Hair follicle dermal papilla cell (primary cell): ENCODE data around the gene NDUFB7. TPM values are rescaled to one million over a fixed set of nuclear protein-coding genes. Genes with fewer than 3 reads are reported as not detected.

Experiments
- small RNA-seq: library from RNA; depleted of rRNA; stranded (forward); fragments of <200 nt; gene quantifications from one replicate; pipeline ENCODE3, GENCODE V24; 2012
- total RNA-seq: library from RNA; depleted of rRNA; stranded (reverse); fragments of >200 nt; gene quantifications from 2 replicates; pipeline ENCODE4 v1.2.3, GENCODE V29; 2012

Gene NDUFB7
- total RNA-seq, result 164 and 202 TPM in 2 replicates

DNA sequence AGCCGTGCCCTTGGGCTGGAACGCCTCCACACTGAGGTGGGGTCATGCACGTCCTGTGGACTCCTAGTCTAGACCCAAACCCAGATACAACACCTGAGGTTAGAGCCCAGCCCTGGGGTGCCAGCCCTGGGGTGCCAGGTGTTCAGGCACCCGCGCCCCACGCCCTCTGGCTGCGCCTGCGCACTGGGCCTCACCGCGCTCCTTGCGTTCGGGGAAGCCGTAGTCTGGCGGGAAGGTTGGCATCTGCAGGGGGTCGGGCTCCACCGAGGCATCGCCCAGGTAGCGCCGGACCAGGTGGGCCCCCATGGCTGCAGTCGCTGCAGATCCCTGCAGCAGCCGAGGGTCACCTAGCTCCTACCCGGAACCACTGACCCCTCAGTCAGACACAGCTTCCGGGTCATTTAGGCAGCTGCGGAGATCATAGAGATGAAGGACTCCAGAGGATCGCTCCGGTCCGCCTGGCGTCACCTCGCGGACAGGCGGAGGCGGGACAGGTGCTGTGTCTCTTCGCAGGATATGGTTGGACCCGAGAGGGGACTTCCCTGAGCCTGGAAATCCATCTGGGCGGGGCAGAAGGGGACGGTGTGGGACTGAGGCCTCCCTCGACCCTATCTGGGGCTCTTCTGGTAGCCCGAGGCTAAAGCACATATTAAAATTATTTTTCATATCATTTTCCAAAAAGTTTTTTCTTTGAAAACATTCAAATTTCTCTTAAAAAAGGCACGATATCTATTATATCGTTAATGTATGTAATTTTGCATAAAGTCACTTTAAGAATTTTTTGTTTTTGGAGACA is at the start of gene NDUFB7:
TSS of gene NDUFB7 (minus strand) at position 372 of the 796 bp plus-strand sequence. CDS start at position 306, 66 bp downstream.

DNA sequence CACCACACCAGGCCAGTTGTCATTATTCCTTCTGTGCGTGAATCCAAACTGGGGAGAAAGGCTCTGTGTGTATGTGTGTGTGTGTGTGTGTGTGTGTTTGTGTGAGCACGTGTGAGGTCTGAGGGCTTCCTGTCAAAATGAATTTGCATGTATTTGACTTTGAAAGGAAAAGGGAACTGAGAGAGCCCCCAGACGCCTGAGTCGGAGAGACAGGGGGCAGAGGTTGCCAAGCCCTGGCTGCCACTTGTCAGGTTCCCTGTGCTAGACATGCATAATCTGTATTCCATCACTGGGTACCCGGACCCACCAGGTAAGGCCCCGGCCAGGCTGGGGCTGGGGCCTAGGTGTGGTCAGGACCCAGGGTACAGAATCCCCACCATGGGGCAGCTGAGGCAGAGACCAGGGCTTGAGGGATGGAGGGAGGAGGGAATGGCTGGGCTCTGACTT is 11.1 kb upstream of the NDUFB7 start, which contains the start of gene CLEC17A:
TSS of gene CLEC17A (plus strand) at position 191 of the 447 bp plus-strand sequence. CDS start at position 268, 77 bp downstream.

DNA sequence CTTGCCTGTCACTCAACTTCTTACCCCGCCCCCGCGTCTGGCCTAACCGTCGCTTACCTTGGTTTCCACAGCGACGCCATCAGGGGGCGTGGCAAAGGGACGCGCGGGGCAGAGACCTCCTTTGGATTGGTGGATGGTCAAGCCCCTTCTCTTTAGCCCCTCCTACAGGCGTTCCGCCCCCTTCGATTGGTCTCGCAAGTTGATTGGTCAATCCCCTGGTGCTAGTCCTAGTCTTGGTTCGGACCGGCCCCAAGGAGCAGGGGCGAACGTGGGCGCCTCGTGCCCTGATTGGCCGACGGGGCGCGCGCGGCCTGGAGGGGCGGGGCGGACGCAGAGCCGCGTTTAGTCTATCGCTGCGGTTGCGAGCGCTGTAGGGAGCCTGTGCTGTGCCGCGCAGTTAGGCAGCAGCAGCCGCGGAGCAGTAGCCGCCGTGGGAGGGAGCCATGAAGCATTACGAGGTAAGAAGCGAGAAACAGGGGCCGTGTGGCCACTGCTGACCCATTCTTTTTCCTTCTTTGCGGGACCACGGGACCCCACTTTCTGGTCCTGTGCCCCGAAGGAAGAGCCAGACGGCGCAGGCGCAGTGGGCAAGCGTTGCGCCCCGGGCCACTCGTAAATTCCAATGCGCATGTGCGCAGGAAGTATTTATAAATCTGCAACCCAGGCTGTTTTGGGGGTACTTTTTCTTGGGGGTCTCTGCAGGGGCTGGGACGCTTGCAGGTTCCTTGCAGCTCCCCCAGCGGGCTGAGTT is 42.4 kb downstream of the NDUFB7 start, which contains the start of gene TECR:
TSS of gene TECR (plus strand) at position 341 of the 751 bp plus-strand sequence. CDS start at position 444, 103 bp downstream.

GRCh38 chr19:14517840-14518505 is 53.9 kb downstream of the NDUFB7 start, which contains the start of gene DNAJB1:
Gene DNAJB1 (minus strand): TSS chr19:14518397. CDS start chr19:14518349, 48 bp downstream.

Small RNAs within 50 kb of the gene (small RNA-seq; reads per million reads assigned to genes)
- gene RN7SL842P, result not detected

Other genes starting within 250 kb of the NDUFB7 start
- 31.8 and 34.6 TPM in 2 replicates for gene ADGRE5, start 190.6 kb downstream of the NDUFB7 start, total RNA-seq
- gene DDX39A, start 152.7 kb downstream of the NDUFB7 start, total RNA-seq, result 52.9 and 56.0 TPM in 2 replicates
- gene PKN1, start 138.8 kb downstream of the NDUFB7 start, total RNA-seq, result 120 and 122 TPM in 2 replicates
- gene PTGER1, start 96.7 kb downstream of the NDUFB7 start, total RNA-seq, result 0.32 and 1.1 TPM in 2 replicates
- 125 and 129 TPM in 2 replicates for gene GIPC1, start 75.9 kb downstream of the NDUFB7 start, total RNA-seq
- gene DNAJB1, start 53.7 kb downstream of the NDUFB7 start, total RNA-seq, result 72.7 and 76.3 TPM in 2 replicates
- 38.0 and 54.5 TPM in 2 replicates for gene TECR, start 42.5 kb downstream of the NDUFB7 start, total RNA-seq
- gene CLEC17A, start 11.0 kb upstream of the NDUFB7 start, total RNA-seq, result not detected in 2 replicates
- gene ADGRE3, start 102.8 kb upstream of the NDUFB7 start, total RNA-seq, result not detected in 2 replicates
- gene ZNF333, start 118.0 kb upstream of the NDUFB7 start, total RNA-seq, result 30.4 and 39.1 TPM in 2 replicates
- 0.16 TPM in 1 of 2 replicates, not detected in the other for gene ADGRE2, start 206.5 kb upstream of the NDUFB7 start, total RNA-seq